NB4 (cell line): Measurements from ENCODE around the gene RMC1.

Source experiments
- DNase-seq: peaks from one replicate; pipeline ENCODE4 v3.0.0; 2010; ENCODE audit warnings: low read depth
- H3K4me3 ChIP-seq: one replicate; pipeline ENCODE4 v1.5.1; 2011; ENCODE audit warnings: mild to moderate bottlenecking, low read depth, low read length, moderate library complexity
- MYC ChIP-seq: IDR thresholded peaks from 2 replicates; pipeline ENCODE4 v1.6.1; 2011; ENCODE audit warnings: low read depth, low read length
- POLR2A ChIP-seq: IDR thresholded peaks from 2 replicates; pipeline ENCODE4 v1.6.1; 2011; ENCODE audit warnings: mild to moderate bottlenecking; ENCODE audit not compliant: insufficient read length; ENCODE audit errors: extremely low read depth
- TF ChIP-seq, protein P1 (sequence below): IDR thresholded peaks from 2 replicates; pipeline ENCODE4 v1.6.1; 2011; ENCODE audit warnings: low read depth, low read length
- TF ChIP-seq, protein P2 (sequence below): IDR thresholded peaks from one replicate; pipeline ENCODE4 v1.5.1; 2012; ENCODE audit warnings: low read depth, low read length

The RMC1 gene

DNA sequence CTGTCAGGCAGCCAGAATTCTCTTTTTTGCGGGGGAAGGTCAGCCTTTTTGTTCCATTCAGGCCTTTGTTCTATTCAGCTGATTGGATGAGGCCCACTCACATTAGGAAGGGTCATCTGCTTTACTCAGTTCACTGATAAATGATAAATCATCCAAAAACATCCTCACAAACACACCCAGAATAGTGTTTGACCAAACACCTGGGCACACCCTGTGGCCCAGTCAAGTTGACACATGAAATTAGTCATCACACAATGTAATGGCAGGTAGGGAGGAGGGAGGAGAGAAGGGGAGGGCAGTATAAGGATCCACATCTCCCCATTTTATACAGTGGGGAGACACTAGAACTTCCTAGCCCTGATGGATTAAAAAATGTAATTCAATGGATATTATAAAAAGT lies 8.3 kb upstream of the RMC1 start:
- DNase-seq = no peak
- no peak overlapping the region for H3K4me3 ChIP-seq
- TF ChIP-seq, protein P1, sequence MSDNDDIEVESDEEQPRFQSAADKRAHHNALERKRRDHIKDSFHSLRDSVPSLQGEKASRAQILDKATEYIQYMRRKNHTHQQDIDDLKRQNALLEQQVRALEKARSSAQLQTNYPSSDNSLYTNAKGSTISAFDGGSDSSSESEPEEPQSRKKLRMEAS = no peak
- TF ChIP-seq POLR2A (no peak), MYC (no peak)
- TF ChIP-seq, protein P2, sequence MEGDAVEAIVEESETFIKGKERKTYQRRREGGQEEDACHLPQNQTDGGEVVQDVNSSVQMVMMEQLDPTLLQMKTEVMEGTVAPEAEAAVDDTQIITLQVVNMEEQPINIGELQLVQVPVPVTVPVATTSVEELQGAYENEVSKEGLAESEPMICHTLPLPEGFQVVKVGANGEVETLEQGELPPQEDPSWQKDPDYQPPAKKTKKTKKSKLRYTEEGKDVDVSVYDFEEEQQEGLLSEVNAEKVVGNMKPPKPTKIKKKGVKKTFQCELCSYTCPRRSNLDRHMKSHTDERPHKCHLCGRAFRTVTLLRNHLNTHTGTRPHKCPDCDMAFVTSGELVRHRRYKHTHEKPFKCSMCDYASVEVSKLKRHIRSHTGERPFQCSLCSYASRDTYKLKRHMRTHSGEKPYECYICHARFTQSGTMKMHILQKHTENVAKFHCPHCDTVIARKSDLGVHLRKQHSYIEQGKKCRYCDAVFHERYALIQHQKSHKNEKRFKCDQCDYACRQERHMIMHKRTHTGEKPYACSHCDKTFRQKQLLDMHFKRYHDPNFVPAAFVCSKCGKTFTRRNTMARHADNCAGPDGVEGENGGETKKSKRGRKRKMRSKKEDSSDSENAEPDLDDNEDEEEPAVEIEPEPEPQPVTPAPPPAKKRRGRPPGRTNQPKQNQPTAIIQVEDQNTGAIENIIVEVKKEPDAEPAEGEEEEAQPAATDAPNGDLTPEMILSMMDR = no peak

DNA sequence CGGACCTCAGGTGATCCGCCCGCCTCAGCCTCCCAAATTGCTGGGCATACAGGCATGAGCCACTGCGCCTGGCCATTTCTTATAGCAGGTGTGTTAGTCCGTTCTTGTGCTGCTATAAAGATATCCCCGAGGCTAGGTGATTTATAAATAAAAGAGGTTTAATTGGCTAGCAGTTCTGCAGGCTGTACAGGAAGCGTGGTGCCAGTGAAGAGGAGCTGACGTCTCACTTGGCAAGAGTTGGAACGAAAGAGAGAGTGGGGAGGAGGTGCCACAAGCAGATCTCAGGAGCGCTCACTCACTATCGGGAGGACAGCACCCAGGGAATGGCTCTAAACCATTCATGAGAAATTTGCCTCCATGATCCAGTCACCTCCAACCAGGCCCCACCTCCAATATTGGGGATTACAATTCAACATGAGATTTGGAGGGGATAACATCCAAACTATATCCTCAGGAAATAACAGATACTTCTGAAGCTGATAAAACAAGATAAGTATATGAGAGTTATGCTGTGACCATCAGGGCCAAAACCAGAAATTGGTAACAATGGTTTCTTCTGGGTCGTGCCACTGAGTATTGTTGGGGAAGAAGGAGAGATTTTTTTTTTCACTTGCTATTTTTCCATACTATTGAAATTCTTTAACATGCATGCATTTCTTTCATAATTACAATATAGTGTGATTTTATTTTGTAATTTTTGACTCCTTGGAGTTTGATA lies 7.4 kb upstream of the RMC1 start:
- no peak for DNase-seq
- TF ChIP-seq MYC = no peak
- TF ChIP-seq, protein P2 = no peak
- TF ChIP-seq POLR2A = no peak
- TF ChIP-seq, protein P1 = no peak
- H3K4me3 ChIP-seq = no peak overlapping the region

DNA sequence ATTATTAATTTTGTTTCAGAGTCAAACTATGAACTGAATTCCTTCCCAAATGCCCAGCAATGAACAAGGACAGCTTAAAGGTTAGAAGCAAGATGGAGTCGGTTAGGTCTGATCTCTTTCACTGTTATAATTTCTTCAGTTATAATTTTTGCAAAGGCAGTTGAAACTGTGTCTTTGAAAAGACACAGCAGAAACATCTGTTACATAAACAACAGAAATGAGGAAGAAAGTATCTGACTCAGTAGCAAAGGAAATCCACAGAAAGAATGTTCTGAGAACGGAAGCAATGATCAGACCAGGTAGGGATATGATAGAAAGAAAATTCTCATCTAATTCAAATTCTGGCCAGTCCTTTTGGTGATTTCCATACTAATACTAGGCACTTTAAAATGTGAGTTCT lies 5.2 kb upstream of the RMC1 start:
- peak; percentile 29 for DNase-seq
- no peak overlapping the region for H3K4me3 ChIP-seq
- TF ChIP-seq, protein P1 = no peak
- TF ChIP-seq POLR2A = no peak
- TF ChIP-seq MYC = no peak

DNA sequence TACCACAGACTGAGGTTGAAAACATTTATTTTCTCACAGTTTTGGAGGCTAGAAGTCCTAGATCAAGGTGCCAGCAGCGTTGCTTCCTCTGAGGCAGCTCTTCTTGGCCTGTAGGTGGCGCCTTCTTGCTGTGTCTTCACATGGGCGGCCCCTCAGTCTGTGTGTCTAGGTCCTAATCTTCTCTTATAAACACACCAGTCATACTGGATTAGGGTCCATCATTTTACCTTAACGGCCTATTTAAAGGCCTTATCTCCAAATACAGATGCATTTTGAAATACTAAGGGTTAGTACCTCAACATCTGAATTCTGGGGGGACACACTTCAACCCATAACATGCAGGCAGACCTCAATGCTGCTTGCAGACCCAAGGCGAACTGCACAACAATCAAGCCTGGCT lies 4.4 kb upstream of the RMC1 start:
- DNase-seq = peak; percentile 85
- no peak overlapping the region for H3K4me3 ChIP-seq
- TF ChIP-seq, protein P1 = no peak
- TF ChIP-seq, protein P2 = peak; percentile 93

DNA sequence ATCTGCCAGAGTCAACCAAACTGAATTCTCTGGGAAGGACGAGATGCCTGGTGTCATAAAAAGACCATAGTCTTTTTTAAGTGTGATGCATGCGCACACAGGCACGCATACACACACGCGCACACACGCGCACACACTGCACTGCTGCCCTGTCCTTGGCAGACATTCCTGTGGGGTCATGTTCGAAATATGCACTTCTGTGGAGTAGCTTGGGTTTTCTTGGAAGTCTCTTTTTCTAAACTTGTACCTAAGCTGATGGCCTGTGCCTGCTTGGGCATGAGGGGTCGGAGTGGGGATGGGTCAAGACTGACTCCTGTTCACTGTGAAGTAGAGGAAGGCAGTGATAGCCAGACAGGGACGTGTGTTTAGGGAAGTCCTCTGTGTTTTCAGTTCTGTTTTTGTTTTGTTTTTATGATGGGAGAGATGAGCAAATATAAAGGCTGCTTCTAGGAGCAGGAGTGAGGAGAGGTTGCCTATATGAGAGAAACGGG lies 4.0 kb upstream of the RMC1 start:
- no peak for DNase-seq
- TF ChIP-seq POLR2A (no peak), MYC (no peak)
- TF ChIP-seq, protein P1 = no peak
- TF ChIP-seq, protein P2 = no peak
- no peak overlapping the region for H3K4me3 ChIP-seq

DNA sequence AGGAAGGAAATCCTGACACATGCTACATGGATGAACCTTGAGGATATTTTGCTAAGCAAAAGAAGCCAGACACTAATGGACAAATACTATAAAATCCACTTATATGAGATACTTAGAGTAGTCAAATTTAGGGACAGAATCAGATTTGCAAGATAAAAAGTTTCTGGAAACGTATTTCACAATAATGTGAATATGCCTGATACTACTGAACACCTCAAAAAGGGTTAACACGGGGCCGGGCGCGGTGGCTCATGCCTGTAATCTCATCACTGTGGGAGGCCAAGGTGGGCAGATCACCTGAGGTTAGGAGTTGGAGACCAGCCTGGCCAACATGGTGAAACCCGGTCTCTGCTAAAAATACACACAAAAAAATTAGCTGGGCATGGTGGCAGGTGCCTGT lies 1.7 kb upstream of the RMC1 start:
- H3K4me3 ChIP-seq = no peak overlapping the region
- no peak for DNase-seq
- TF ChIP-seq, protein P1 = no peak
- TF ChIP-seq, protein P2 = no peak
- TF ChIP-seq POLR2A (no peak), MYC (no peak)
